Measurements from ENCODE around the gene FOXP2.

- TF ChIP-seq CTCF (conservative IDR thresholded peaks at IDR 0.05; ENCODE audit: low read length) (no peak), EZH2phosphoT487 (IDR thresholded peaks at IDR 0.05; ENCODE audit: borderline replicate concordance) (no peak)
These were observed 118.5 kb downstream of the FOXP2 start for GRCh38 chr7:114533131-114533530.

Data from Loucy (cell line).